OCI-LY1 (cell line): Measurements from ENCODE around the gene TOM1.

ENCODE experiments used
- CTCF ChIP-seq: fragments of 200-600 bp; sonication (generic), shearing (Covaris generic); IDR thresholded peaks from 2 replicates; pipeline ENCODE4 v1.5.1; 2017; ENCODE audit warnings: mild to moderate bottlenecking, antibody characterized with exemption, low read length, moderate library complexity, mixed read lengths
- EZH2 ChIP-seq: fragments of 200-600 bp; sonication (generic), shearing (Covaris generic); IDR thresholded peaks from 2 replicates; pipeline ENCODE4 v1.8.0; 2017; ENCODE audit warnings: borderline replicate concordance, mixed run types, mild to moderate bottlenecking, antibody characterized with exemption, low read length, moderate library complexity, mixed read lengths

GRCh38 chr22:35352214-35353111, 52.8 kb downstream of the TOM1 start:
- peak; percentile 56 for TF ChIP-seq CTCF
- no peak for TF ChIP-seq EZH2
